Loucy (cell line): ENCODE data around the gene CCDC63.

Source experiments
- H2AFZ ChIP-seq: fragments of 200-600 bp; sonication (generic); 2 replicates; pipeline ENCODE4 v1.6.0; 2016; ENCODE audit warnings: antibody characterized with exemption, mild to moderate bottlenecking, low read length, moderate library complexity
- H3F3A ChIP-seq: fragments of 200-600 bp; 2 replicates; pipeline ENCODE4 v1.6.0; 2016; ENCODE audit warnings: antibody characterized with exemption, low read depth, mild to moderate bottlenecking
- H3K27me3 ChIP-seq: fragments of 200-600 bp; sonication (generic); 2 replicates; pipeline ENCODE4 v1.6.1; 2014; ENCODE audit warnings: low read length, mild to moderate bottlenecking; ENCODE audit not compliant: insufficient read depth, poor library complexity, severe bottlenecking
- H3K36me3 ChIP-seq: fragments of 200-600 bp; sonication (generic); 2 replicates; pipeline ENCODE4 v1.6.1; 2016; ENCODE audit warnings: low read length; ENCODE audit not compliant: insufficient read depth
- H3K4me1 ChIP-seq: fragments of 200-600 bp; sonication (generic); 2 replicates; pipeline ENCODE4 v1.5.1; 2014; ENCODE audit warnings: low read length, mild to moderate bottlenecking; ENCODE audit not compliant: insufficient read depth, poor library complexity, severe bottlenecking
- H3K4me2 ChIP-seq: fragments of 200-600 bp; sonication (generic); 2 replicates; pipeline ENCODE4 v1.6.0; 2014; ENCODE audit warnings: antibody characterized with exemption, low read length, low read depth, mild to moderate bottlenecking; ENCODE audit not compliant: poor library complexity, severe bottlenecking
- H3K4me3 ChIP-seq: fragments of 200-600 bp; sonication (generic); 2 replicates; pipeline ENCODE4 v1.5.1; 2014; ENCODE audit warnings: low read length, mild to moderate bottlenecking, mixed read lengths; ENCODE audit not compliant: poor library complexity, severe bottlenecking
- H3K79me2 ChIP-seq: fragments of 200-600 bp; sonication (generic); 2 replicates; pipeline ENCODE4 v1.6.1; 2014; ENCODE audit warnings: low read length; ENCODE audit not compliant: insufficient read depth
- H3K9ac ChIP-seq: fragments of 200-600 bp; sonication (generic); 2 replicates; pipeline ENCODE4 v1.6.0; 2014; ENCODE audit warnings: mild to moderate bottlenecking, low read depth, low read length, moderate library complexity; ENCODE audit not compliant: poor library complexity, severe bottlenecking
- H3K9me2 ChIP-seq: fragments of 200-600 bp; sonication (generic); replicated peaks from 2 replicates; pipeline ENCODE4 v1.6.1; 2016; ENCODE audit warnings: low read depth, low read length, mixed read lengths
- H3K9me3 ChIP-seq: fragments of 200-600 bp; sonication (generic); 2 replicates; pipeline ENCODE4 v1.6.1; 2014; ENCODE audit warnings: mild to moderate bottlenecking, antibody characterized with exemption, low read length, low read depth; ENCODE audit not compliant: insufficient read depth
- H4K20me1 ChIP-seq: fragments of 200-600 bp; sonication (generic); 2 replicates; pipeline ENCODE4 v1.6.0; 2014; ENCODE audit warnings: antibody characterized with exemption, low read length, mild to moderate bottlenecking; ENCODE audit not compliant: insufficient read depth, poor library complexity, severe bottlenecking
- CTCF ChIP-seq: fragments of 200-600 bp; sonication (generic); conservative IDR thresholded peaks from 2 replicates; pipeline ENCODE4 v1.5.1; 2014; ENCODE audit warnings: mild to moderate bottlenecking, antibody characterized with exemption, low read length
- EZH2phosphoT487 ChIP-seq: fragments of 200-600 bp; IDR thresholded peaks from 2 replicates; pipeline ENCODE4 v1.6.1; 2018; ENCODE audit warnings: antibody characterized with exemption, mild to moderate bottlenecking, moderate library complexity, borderline replicate concordance

CCDC63 gene

GRCh38 chr12:110819150-110819549, 27.6 kb upstream of the CCDC63 start:
- H3K27me3 ChIP-seq, result no peaks in the 10 kb centered on the region
- H3K4me3 ChIP-seq, result no peak overlapping the region
- no peak overlapping the region for H2AFZ ChIP-seq
- TF ChIP-seq CTCF (no peak), EZH2phosphoT487 (no peak)
- no peaks in the 10 kb centered on the region for H3F3A ChIP-seq
- H3K79me2 ChIP-seq, result no peaks in the 10 kb centered on the region
- no peaks in the 10 kb centered on the region for H3K36me3 ChIP-seq
- H3K9ac ChIP-seq, result no peak overlapping the region
- H3K9me2 ChIP-seq, result no peaks in the 10 kb centered on the region
- no peaks in the 10 kb centered on the region for H4K20me1 ChIP-seq
- H3K4me1 ChIP-seq, result no peaks in the 10 kb centered on the region
- no peaks in the 10 kb centered on the region for H3K9me3 ChIP-seq
- H3K4me2 ChIP-seq, result no peak overlapping the region

- H3K4me3 ChIP-seq, result no peak overlapping the region
- H3K9me2 ChIP-seq, result no peaks in the 10 kb centered on the region
- H3K36me3 ChIP-seq, result no peaks in the 10 kb centered on the region
- no peaks in the 10 kb centered on the region for H3K4me1 ChIP-seq
- no peak overlapping the region for H2AFZ ChIP-seq
- H3K79me2 ChIP-seq, result no peaks in the 10 kb centered on the region
- H3K27me3 ChIP-seq, result no peaks in the 10 kb centered on the region
- no peaks in the 10 kb centered on the region for H3K9me3 ChIP-seq
- H3F3A ChIP-seq, result no peaks in the 10 kb centered on the region
- H4K20me1 ChIP-seq, result no peaks in the 10 kb centered on the region
- no peak overlapping the region for H3K9ac ChIP-seq
- TF ChIP-seq EZH2phosphoT487 (no peak), CTCF (no peak)
- H3K4me2 ChIP-seq, result no peak overlapping the region
Measured at GRCh38 chr12:110819646-110820045, 27.1 kb upstream of the CCDC63 start.

GRCh38 chr12:110821917-110822316, 24.9 kb upstream of the CCDC63 start:
- no peaks in the 10 kb centered on the region for H3K9me3 ChIP-seq
- no peaks in the 10 kb centered on the region for H3F3A ChIP-seq
- TF ChIP-seq EZH2phosphoT487 (no peak), CTCF (no peak)
- no peak overlapping the region for H2AFZ ChIP-seq
- H3K9ac ChIP-seq, result no peak overlapping the region
- no peak overlapping the region for H3K4me2 ChIP-seq
- no peaks in the 10 kb centered on the region for H3K27me3 ChIP-seq
- H3K79me2 ChIP-seq, result no peaks in the 10 kb centered on the region
- no peaks in the 10 kb centered on the region for H3K9me2 ChIP-seq
- no peak overlapping the region for H3K4me3 ChIP-seq
- H4K20me1 ChIP-seq, result no peaks in the 10 kb centered on the region
- no peaks in the 10 kb centered on the region for H3K4me1 ChIP-seq
- H3K36me3 ChIP-seq, result no peaks in the 10 kb centered on the region
